ENCODE measurements around the gene ZKSCAN4. TPM values are rescaled to one million over a fixed set of nuclear protein-coding genes. Genes with fewer than 3 reads are reported as not detected.

The ZKSCAN4 gene
- total and polyA plus RNA-seq, 7 donors: 0.83 to 2.2 (median 1.7) TPM

GRCh38 chr6:28245206-28245941 is 6.7 kb downstream of the ZKSCAN4 start:
- intact Hi-C loops (cut with DNase I): no loop called here
- H3K9me3 ChIP-seq: no peaks in the 10 kb centered on the region
- no peaks in the 10 kb centered on the region for H3K27me3 ChIP-seq (ENCODE audit: insufficient read depth in 3 of 3, low read length in 2 of 3)
- ATAC-seq (no peak), DNase-seq (no peak)
- H3K27ac ChIP-seq: no peak overlapping the region
- no peak for TF ChIP-seq CTCF (IDR thresholded peaks at IDR 0.05)
- WGBS, 3 donors: 87 to 92% (median 92%) methylated on average over 6 of the region's 6 CpGs
- peaks cover 8 to 70% of the 10 kb centered on the region in 2 donors for H3K36me3 ChIP-seq (ENCODE audit: insufficient read depth in 1 of 2, low read depth in 1 of 2)
- no peak overlapping the region for H3K4me3 ChIP-seq
- H3K4me1 ChIP-seq: no peaks in the 10 kb centered on the region

DNA sequence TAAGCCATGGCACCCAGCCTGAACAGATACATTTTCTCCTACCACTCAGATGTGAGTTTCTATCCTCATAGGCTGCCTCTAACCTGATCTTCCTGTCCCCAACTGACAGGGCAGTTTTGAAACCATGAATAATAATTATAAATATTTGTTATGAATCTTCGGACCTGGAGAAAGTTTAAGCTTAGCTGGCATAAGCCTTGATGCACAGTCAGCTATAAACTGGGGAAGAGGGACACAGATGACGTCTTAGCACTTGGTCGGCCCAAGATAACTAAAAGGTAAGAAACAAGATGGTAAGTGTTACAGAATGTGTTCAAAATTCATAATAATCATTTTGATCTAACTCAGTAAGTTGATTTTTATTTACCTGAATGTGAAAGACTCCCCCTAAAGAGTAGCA is 8.1 kb downstream of the ZKSCAN4 start:
- no peaks in the 10 kb centered on the region for H3K4me1 ChIP-seq
- H3K4me3 ChIP-seq: no peak overlapping the region
- intact Hi-C loops (cut with DNase I): no loop called here
- no peaks in the 10 kb centered on the region for H3K27me3 ChIP-seq (ENCODE audit: insufficient read depth in 3 of 3, low read length in 2 of 3)
- no peak for TF ChIP-seq CTCF (IDR thresholded peaks at IDR 0.05)
- DNase-seq (no peak), ATAC-seq (no peak)
- H3K27ac ChIP-seq: no peak overlapping the region
- H3K9me3 ChIP-seq: no peaks in the 10 kb centered on the region
- WGBS, 3 donors: 94 to 98% (median 95%) methylated on average over 3 of the region's 3 CpGs
- peaks cover 8 to 64% of the 10 kb centered on the region in 2 donors for H3K36me3 ChIP-seq (ENCODE audit: insufficient read depth in 1 of 2, low read depth in 1 of 2)

DNA sequence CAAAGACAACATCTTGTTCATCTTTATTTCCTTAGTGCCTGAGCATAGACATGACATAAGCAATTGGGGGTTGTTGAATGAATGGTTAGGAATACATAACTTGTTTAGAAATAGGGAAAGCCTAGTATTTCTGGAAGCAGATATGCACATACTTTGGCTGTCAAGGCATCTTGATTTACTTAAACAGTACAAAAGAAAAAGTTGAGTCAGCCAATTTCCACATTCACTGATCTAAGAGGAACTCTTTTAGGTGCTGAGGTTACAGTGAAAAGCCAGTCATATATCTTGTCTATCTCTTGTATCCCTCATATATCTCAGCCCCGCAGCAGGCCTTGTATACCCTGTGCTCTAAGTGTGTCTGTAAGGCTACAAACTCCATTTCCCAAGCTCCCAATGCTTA is 11.6 kb downstream of the ZKSCAN4 start:
- Histone ChIP-seq H3K4me1 (no peaks in the 10 kb centered on the region), H3K36me3 (ENCODE audit: insufficient read depth in 1 of 2, low read depth in 1 of 2) (peaks cover 0 to 35% of the 10 kb centered on the region in 2 donors), H3K27me3 (ENCODE audit: insufficient read depth in 3 of 3, low read length in 2 of 3) (no peaks in the 10 kb centered on the region), H3K9me3 (no peaks in the 10 kb centered on the region), H3K27ac (no peak overlapping the region), H3K4me3 (no peak overlapping the region)
- DNase-seq: no peak
- TF ChIP-seq CTCF (IDR thresholded peaks at IDR 0.05): no peak
- ATAC-seq: no peak
- 90 to 97% (median 95%) methylated on average over 1 of the region's 1 CpG for WGBS, 3 donors
- intact Hi-C loops (cut with DNase I): no loop called here

GRCh38 chr6:28239636-28240035 is 12.4 kb downstream of the ZKSCAN4 start:
- Histone ChIP-seq H3K4me1 (no peaks in the 10 kb centered on the region), H3K9me3 (no peaks in the 10 kb centered on the region), H3K4me3 (no peak overlapping the region), H3K27ac (no peak overlapping the region), H3K36me3 (ENCODE audit: insufficient read depth in 1 of 2, low read depth in 1 of 2) (peaks cover 0 to 35% of the 10 kb centered on the region in 2 donors), H3K27me3 (ENCODE audit: insufficient read depth in 3 of 3, low read length in 2 of 3) (no peaks in the 10 kb centered on the region)
- TF ChIP-seq CTCF (IDR thresholded peaks at IDR 0.05): no peak
- ATAC-seq (no peak), DNase-seq (no peak)
- 88 to 98% (median 94%) methylated on average over 1 of the region's 1 CpG for WGBS, 3 donors
- intact Hi-C loops (cut with DNase I): no loop called here

All from psoas muscle (tissue), 8 donors.